Pancreas (tissue), 10 donors: ENCODE results near the gene GALNT7. TPM values are rescaled to one million over a fixed set of nuclear protein-coding genes. Genes with fewer than 3 reads are reported as not detected.

Experiments
- ATAC-seq, 4 donors: fragments of 200-7000 bp; cut with Tn5 transposase; one replicate each; pipeline versions ENCODE4 v1.8.0 to v1.9.1; 2020; ENCODE audit warnings: mild to moderate bottlenecking in 4 of 4, moderate library complexity in 4 of 4
- DNase-seq, 6 donors: peaks; one replicate each; pipeline ENCODE4 v3.0.0-alpha.2; 2020
- FAIRE-seq: peaks from 2 replicates; lab custom pipeline; 2012; peaks lifted over from hg19 to GRCh38; lab: Jason Lieb, UNC
- H3K27ac ChIP-seq, 4 donors: fragments of 200-600 bp; sonication (generic); 1 replicate in 3 of 4; 2 replicates in 1 of 4; pipeline versions ENCODE4 v1.5.0 to v1.8.0; 2020
- H3K27me3 ChIP-seq, 4 donors: fragments of 200-600 bp; one replicate each; pipeline ENCODE4 v1.8.0; 2021
- H3K36me3 ChIP-seq, 3 donors: fragments of 200-600 bp; sonication (generic) in 1 of 3; one replicate each; pipeline versions ENCODE4 v1.5.0 to v1.8.0; 2020 to 2021
- H3K4me1 ChIP-seq, 3 donors: fragments of 200-600 bp; one replicate each; pipeline ENCODE4 v1.8.0; 2021
- H3K4me3 ChIP-seq, 4 donors: fragments of 200-600 bp; sonication (generic) in 2 of 4; one replicate each; pipeline versions ENCODE4 v1.5.0 to v1.8.0; 2020 to 2021
- H3K9me3 ChIP-seq, 4 donors: fragments of 200-600 bp; one replicate each; pipeline ENCODE4 v1.8.0; 2021
- WGBS, 2 donors: extraction: QIAGEN DNeasy Blood & Tissue Kit; methylation state at CpG; one replicate each; pipeline ENCODE4 v1.1.7; 2013; 5-methylcytosine and 5-hydroxymethylcytosine counted together
- intact Hi-C, 3 donors: fragments of 100-400 bp; cut with DNase I; formaldehyde crosslinking; loops; one replicate each; pipeline versions ENCODE4 v1.11.1 to v1.14.2; 2022
- polyA plus RNA-seq, 2 donors: library from polyadenylated mRNA; stranded (reverse); fragments of 200-250 nt; gene quantifications; one replicate each; pipeline ENCODE4 v1.2.3, GENCODE V29; 2013
- total RNA-seq, 6 donors: library from RNA; stranded (reverse); fragmentation: NEBNext Ultra II Directional in 4 of 6; extraction: Animal tissue kit (Norgen Biotek cat#: 25700) in 4 of 6; gene quantifications; one replicate each; pipeline versions ENCODE4 v1.2.1 to v1.2.4, GENCODE V29; 2021 to 2023
- TF ChIP-seq, protein P1 (sequence below), 4 donors: fragments of 200-600 bp; sonication (generic) in 3 of 4; IDR thresholded peaks; one replicate each; pipeline versions ENCODE4 v1.5.0 to v1.8.0; 2021; ENCODE audit warnings: antibody characterized with exemption in 4 of 4
- donor health status: healthy with polysubstance abuse.
- donor health status: DM: no; HTN: no; CAD: no; lungs with moderate emphysema.
- donor health status: DM: no; HTN: no; CAD: no.
- donor health status: control.
- donor health status: control.
- donor health status: Bipolar disorder and iron deficiency.
- donor health status: DM: yes; HTN: yes; CAD: no.
- donor health status: DM: no; HTN: no; CAD: no.
- donor health status: DM: no; HTN: no; CAD: no.
- donor health status: DM: yes; HTN: yes; CAD: no.

The GALNT7 gene
- total and polyA plus RNA-seq, 8 donors: 5.7 to 31.2 (median 23.0) TPM

- Histone ChIP-seq H3K36me3 (no peaks in the 10 kb centered on the region), H3K27ac (no peak overlapping the region), H3K27me3 (no peaks in the 10 kb centered on the region), H3K9me3 (no peaks in the 10 kb centered on the region), H3K4me3 (no peak overlapping the region), H3K4me1 (peaks cover 4 to 15% (median 7%) of the 10 kb centered on the region in 3 donors)
- intact Hi-C loops: no loop called here
- WGBS, 2 donors: 78 to 79% methylated on average over 2 of the region's 2 CpGs
- TF ChIP-seq, protein P1, sequence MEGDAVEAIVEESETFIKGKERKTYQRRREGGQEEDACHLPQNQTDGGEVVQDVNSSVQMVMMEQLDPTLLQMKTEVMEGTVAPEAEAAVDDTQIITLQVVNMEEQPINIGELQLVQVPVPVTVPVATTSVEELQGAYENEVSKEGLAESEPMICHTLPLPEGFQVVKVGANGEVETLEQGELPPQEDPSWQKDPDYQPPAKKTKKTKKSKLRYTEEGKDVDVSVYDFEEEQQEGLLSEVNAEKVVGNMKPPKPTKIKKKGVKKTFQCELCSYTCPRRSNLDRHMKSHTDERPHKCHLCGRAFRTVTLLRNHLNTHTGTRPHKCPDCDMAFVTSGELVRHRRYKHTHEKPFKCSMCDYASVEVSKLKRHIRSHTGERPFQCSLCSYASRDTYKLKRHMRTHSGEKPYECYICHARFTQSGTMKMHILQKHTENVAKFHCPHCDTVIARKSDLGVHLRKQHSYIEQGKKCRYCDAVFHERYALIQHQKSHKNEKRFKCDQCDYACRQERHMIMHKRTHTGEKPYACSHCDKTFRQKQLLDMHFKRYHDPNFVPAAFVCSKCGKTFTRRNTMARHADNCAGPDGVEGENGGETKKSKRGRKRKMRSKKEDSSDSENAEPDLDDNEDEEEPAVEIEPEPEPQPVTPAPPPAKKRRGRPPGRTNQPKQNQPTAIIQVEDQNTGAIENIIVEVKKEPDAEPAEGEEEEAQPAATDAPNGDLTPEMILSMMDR (IDR thresholded peaks at IDR 0.05): no peak
- ATAC-seq (no peak), FAIRE-seq (no peak), DNase-seq (no peak)
These were observed 25.5 kb downstream of the GALNT7 start for GRCh38 chr4:173194157-173194556.

- no peak for ATAC-seq
These were observed 26.5 kb downstream of the GALNT7 start for GRCh38 chr4:173195109-173195508.

DNA sequence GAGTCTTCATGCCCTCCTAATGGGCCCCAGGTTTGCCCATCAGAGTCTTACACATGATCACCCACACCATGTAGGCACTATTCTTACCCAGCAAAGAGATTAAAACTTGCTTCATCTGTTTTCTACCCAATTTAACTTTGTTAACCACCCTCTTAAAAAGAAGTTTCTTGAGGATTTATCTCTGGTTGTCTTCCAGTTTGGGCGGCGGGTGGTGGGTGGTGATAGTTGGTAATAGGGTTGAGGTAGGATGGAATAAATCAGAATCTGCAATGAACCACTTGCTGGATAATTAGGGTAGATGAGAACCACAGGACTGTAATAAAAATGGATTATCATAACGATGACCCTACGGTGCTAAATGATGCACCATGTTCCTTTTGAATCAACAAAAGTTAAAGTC is 30.9 kb downstream of the GALNT7 start:
- intact Hi-C loops: no loop called here
- WGBS, 2 donors: 85 to 98% methylated on average over 4 of the region's 4 CpGs
- H3K4me1 ChIP-seq: peaks cover 0 to 4% (median 2%) of the 10 kb centered on the region in 3 donors
- FAIRE-seq (no peak), ATAC-seq (no peak), DNase-seq (no peak)
- no peaks in the 10 kb centered on the region for H3K36me3 ChIP-seq
- no peak overlapping the region for H3K27ac ChIP-seq
- no peaks in the 10 kb centered on the region for H3K27me3 ChIP-seq
- no peak overlapping the region for H3K4me3 ChIP-seq
- H3K9me3 ChIP-seq: no peaks in the 10 kb centered on the region
- TF ChIP-seq, protein P1 (IDR thresholded peaks at IDR 0.05): no peak

More at GRCh38 chr4:173195109-173195508, 26.5 kb downstream of the GALNT7 start:
- WGBS, 2 donors: 57 to 60% methylated on average over 3 of the region's 3 CpGs
- H3K4me3 ChIP-seq: no peak overlapping the region
- intact Hi-C loops: no loop called here
- H3K36me3 ChIP-seq: no peaks in the 10 kb centered on the region
- peaks cover 4 to 15% (median 7%) of the 10 kb centered on the region in 3 donors for H3K4me1 ChIP-seq
- no peaks in the 10 kb centered on the region for H3K9me3 ChIP-seq
- no peak for DNase-seq
- no peak overlapping the region for H3K27ac ChIP-seq
- TF ChIP-seq, protein P1 (IDR thresholded peaks at IDR 0.05): no peak
- no peak for FAIRE-seq
- no peaks in the 10 kb centered on the region for H3K27me3 ChIP-seq

- Histone ChIP-seq H3K4me1 (peaks cover 0 to 2% (median 0%) of the 10 kb centered on the region in 3 donors), H3K4me3 (no peak overlapping the region), H3K27ac (no peak overlapping the region), H3K36me3 (no peaks in the 10 kb centered on the region), H3K27me3 (no peaks in the 10 kb centered on the region), H3K9me3 (no peaks in the 10 kb centered on the region)
- 90 to 92% methylated on average over 4 of the region's 4 CpGs for WGBS, 2 donors
- intact Hi-C loops: no loop called here
- ATAC-seq (no peak), FAIRE-seq (no peak), DNase-seq (no peak)
- TF ChIP-seq, protein P1 (IDR thresholded peaks at IDR 0.05): no peak
These were observed 31.7 kb downstream of the GALNT7 start for GRCh38 chr4:173200103-173200884.

DNA sequence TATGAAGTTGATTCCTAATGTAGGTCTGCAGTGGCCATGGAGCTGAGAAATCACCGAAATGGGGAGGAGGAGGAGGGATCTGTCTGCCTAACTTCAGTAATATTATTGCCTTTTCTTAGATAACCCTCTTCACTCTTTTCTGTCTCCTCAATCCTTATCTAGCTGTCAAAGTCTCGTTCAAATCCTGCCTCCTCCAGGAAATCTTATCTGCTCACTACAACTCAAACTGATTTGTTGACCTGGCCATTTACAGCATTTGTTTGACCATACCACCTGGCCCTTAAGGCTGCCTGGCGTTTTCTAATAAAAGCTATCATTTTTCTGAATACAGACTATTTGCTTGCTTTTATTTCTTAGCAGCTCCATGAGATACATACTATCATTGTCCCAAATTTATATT is 33.8 kb downstream of the GALNT7 start:
- intact Hi-C loops: no loop called here
- H3K36me3 ChIP-seq: no peaks in the 10 kb centered on the region
- FAIRE-seq: no peak
- no peaks in the 10 kb centered on the region for H3K9me3 ChIP-seq
- H3K27me3 ChIP-seq: no peaks in the 10 kb centered on the region
- WGBS, 2 donors: 52 to 60% methylated on average over 3 of the region's 3 CpGs
- H3K27ac ChIP-seq: no peak overlapping the region
- H3K4me1 ChIP-seq: no peaks in the 10 kb centered on the region
- ATAC-seq: no peak
- DNase-seq: no peak
- TF ChIP-seq, protein P1 (IDR thresholded peaks at IDR 0.05): no peak
- H3K4me3 ChIP-seq: no peak overlapping the region
